HG02610 (cell line): Measurements from ENCODE around the gene UBE2Q1.

Source experiments
- ATAC-seq: cut with Tn5 transposase; IDR thresholded peaks from one replicate; pipeline ENCODE4 v1.9.1; 2021; ENCODE audit warnings: mild to moderate bottlenecking, moderate library complexity; ENCODE audit not compliant: unreplicated experiment

The UBE2Q1 gene

DNA sequence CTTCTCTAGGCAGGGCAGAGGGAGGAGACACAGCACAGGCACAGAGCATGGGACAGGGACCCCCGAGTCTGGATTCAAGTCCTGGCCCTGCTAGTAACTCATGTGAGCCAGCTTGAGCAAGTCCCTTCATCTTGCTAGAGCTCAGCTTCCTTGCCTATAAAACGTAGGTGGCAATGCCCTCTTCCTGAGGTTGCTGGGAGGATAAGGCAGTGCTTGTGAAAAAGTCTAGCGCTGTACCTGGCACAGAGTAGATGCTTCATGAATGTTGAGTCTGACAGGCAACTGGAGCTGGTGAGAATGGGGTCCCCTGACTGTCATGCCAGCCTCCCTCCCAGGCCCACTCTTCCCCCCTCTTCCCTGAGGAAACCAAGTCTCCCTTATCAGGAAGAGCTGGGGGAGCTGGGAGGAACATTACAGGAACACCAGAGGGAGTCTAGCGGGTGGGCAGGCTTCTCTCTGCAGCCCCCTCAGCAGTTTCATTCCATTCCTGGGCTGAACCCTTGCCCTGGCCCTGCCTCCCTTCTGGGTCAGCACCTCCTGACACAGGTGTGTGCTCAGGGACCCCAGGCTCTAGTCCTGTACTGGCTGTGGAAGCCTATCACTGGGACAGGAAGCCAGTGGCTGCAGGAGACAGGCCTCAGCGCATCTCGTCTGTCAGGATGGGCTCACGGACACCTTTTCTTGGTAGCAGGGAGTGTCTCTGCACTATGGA is 19.0 kb upstream of the UBE2Q1 start:
- no peak for ATAC-seq

DNA sequence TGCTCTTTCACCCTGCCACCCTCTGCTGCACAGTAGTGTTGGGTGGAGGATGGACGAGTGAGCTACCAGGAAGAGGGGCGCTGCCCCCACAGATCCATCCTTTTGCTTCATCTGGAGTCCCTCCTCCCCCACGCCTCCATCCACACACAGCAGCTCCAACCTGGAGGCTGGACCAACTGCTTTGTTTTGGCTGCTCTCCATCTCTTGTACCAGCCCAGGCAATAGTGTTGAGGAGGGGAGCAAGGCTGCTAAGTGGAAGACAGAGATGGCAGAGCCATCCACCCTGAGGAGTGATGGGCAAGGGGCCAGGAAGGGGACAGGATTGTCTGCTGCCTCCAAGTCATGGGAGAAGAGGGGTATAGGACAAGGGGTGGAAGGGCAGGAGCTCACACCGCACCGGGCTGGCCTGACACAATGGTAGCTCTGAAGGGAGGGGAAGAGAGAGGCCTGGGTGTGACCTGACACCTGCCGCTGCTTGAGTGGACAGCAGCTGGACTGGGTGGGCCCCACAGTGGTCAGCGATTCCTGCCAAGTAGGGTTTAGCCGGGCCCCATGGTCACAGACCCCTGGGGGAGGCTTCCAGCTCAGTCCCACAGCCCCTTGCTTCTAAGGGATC is 17.6 kb upstream of the UBE2Q1 start:
- ATAC-seq = no peak

DNA sequence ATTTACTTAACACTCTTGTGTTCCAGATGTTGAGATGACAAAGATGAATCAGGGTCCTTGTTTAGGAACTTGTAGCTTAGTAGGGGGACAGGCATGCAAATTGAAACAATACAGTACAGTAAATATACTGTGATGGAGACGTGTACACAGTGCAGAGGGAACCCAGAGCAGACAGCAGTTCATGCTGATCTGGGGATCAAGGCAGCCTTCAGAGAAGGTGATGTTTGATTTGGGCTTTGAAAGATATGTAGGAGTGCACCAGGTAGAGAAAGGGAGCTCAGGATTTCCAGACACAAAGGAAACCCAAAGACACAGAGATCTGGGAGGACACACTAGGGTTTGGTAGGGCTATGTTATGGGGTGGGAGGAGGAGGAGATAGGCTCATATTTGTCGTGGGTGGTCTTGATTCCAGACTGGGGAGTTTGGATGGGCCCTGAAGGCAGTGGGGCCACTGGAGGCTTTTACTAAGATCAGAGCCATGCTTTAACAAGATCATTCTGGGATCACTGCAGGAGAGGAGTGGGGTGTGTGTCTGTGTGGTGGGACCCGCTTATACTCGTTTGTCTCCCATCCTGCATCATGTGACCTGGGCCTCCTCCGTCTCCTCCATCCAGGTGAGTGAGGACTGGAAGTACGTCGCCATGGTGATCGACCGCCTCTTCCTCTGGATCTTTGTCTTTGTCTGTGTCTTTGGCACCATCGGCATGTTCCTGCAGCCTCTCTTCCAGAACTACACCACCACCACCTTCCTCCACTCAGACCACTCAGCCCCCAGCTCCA is 16.9 kb upstream of the UBE2Q1 start:
- no peak for ATAC-seq

DNA sequence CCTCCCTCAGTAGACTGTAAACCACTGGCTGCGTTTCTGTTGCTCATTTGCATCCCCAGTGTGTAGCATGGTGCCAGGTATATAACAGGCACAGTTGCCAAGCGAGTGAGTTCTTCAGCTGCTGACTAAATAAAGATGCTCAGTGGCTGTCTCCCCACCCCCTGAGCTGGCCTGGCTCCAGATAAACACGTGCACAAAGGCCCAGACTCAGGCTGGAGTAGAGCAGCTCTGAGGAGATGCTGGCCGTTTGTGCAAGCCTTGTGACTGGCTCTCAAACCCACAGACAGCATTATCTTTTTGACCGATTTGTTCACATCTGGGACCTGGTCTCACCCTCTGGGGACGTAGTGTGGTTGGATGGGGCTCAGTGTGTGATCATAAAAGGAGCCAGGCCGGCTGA is 16.3 kb upstream of the UBE2Q1 start:
- no peak for ATAC-seq

DNA sequence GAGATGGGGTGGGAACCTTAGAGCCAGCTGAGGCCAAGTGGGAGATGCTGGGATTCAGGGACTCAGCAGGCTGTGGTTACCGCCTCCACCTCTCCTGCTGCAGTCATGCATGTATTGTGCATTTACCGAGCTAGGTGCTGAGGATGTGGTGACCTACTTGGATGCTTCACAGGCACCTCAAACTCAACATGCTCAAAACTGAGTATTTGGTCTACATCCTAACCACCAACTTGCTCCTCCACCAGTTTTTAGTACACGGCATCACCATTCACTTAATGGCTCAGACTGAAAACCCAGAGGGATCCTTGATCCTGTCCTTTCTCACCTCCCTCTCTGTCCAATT is 14.7 kb upstream of the UBE2Q1 start:
- no peak for ATAC-seq

DNA sequence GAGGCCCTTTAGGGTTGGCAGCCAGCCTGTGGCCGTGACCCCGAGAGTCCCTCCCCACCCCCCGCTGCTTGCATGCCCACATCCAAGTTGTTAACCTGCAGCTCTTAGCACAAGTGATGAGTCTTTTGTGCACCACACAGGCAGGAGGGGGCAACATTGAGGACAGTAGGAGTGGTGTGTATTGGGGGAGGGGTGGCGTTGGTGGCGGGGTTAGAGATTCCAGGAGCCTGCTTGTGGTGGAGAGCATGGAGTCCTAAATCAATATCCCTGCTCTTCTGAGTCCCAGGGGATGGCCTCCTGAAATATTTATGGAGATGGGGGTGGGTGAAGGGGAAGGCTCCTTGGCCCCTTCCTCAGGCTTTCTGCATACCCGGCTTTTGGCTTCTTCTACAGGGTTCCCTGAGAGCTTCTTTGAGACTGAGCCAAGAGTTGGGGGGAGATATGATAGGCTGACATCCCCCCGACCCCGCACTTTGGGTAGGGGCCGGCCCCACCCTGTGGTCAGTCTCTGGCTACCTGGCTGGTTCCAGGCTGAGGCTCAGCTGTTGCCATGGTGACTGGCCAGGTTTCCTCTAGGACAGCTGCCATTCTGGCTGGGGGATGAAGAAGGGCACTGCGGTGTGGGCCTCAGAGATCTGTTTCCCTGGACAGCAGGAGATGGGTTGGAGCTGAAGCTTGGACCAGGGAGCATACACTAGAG is 14.2 kb upstream of the UBE2Q1 start:
- ATAC-seq = no peak

DNA sequence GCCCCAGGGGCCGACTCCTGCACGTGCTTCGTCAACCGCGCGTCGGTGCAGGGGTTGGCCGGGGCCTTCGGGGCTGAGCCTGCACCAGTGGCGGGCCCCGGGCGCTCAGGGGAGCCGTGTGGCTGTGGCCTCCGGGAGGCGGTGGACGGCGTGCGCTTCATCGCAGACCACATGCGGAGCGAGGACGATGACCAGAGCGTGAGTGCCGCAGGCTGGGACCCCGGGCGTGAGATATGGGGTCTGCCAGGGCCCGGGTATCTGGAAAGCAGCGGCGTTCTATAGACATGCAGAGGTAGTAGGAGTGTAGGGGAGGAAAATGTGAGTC is 13.5 kb upstream of the UBE2Q1 start:
- ATAC-seq = no peak

DNA sequence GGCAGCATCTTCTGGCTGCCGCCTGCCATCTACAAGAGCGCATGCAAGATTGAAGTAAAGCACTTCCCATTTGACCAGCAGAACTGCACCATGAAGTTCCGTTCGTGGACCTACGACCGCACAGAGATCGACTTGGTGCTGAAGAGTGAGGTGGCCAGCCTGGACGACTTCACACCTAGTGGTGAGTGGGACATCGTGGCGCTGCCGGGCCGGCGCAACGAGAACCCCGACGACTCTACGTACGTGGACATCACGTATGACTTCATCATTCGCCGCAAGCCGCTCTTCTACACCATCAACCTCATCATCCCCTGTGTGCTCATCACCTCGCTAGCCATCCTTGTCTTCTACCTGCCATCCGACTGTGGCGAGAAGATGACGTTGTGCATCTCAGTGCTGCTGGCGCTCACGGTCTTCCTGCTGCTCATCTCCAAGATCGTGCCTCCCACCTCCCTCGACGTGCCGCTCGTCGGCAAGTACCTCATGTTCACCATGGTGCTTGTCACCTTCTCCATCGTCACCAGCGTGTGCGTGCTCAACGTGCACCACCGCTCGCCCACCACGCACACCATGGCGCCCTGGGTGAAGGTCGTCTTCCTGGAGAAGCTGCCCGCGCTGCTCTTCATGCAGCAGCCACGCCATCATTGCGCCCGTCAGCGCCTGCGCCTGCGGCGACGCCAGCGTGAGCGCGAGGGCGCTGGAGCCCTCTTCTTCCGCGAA is 12.9 kb upstream of the UBE2Q1 start:
- ATAC-seq = no peak

DNA sequence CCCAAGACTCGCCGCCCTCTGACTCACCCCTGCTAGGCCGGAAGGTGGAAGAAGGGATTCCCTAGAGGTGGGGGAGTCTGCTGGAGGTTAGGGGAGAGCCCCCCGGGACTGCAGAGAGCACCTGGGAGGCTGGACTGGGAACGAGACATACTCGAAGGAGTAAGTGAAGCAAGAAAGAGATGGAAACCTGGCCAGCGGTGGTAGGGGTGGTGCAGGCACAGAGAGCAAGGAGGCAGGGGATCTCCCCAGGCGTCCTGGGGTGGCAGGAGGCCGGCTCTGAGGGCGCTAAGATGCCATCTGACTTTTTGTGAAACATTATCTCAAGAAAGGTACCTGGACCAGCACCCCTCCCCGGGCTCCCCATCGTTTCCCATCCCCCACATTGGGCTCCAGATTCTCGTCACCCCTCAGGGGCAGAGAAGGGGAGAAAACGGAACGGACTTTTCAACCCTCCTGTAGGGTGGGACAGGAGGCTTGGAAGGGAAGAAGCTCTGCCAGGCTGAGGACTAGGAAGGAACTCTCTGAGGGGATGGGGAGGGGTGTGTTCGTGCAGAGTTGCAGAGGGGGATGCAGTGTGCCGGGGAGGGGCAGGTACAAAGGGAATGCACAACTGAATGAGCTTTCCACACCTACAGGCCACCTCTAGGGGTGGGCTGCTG is 9.8 kb upstream of the UBE2Q1 start:
- ATAC-seq = no peak

DNA sequence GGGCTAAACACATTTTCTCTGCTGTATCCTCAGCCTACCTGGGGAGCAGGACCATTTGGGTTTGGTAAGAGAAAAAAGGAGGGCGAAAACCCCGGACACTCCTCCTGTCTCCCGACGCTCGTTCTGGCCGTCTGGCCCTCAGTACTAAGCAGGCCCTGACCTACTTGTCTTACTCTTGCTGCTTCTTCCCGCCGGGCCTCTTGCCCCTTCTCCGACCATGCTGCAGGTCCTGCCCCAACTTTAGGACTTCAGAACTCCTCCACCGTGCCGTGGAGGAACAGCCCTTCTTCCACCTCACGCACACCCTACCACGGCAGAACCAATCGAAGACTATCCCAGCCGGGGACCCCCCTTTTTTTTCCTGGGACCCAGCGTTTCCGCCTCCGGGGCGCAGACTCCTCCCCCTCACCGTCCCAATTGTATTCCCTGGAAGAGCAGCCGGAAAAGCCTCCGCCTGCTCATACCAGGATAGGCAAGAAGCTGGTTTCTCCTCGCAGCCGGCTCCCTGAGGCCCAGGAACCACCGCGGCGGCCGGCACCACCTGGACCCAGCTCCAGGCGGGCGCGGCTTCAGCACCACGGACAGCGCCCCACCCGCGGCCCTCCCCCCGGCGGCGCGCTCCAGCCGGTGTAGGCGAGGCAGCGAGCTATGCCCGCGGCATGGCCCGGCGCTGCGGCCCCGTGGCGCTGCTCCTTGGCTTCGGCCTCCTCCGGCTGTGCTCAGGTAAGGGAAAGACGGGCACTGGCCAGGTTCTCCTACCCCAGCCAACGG is 9.1 kb upstream of the UBE2Q1 start, which contains the start of gene CHRNB2:
TSS of gene CHRNB2 (plus strand) at position 393 of the 771 bp plus-strand sequence. CDS start at position 660, 267 bp downstream.
- no peak for ATAC-seq

DNA sequence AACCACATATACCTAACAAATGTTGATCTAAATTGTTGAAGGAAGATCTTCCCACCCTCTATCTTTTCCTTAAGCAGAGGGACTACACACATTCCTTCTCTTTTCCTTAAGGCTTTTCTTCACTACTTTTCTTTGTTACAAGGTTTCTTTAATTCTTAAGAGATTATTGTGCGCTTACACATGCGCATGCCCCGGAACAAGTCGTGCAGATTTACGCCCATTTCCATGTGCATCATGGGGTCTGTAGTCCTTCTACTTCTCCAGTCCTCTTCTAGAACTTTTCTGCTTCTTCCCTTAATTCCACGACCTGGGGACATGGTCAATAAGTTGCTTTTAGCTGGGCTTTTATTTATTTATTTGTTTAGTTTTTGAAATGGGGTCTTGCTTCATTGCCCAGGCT is 7.4 kb upstream of the UBE2Q1 start:
- ATAC-seq = no peak

DNA sequence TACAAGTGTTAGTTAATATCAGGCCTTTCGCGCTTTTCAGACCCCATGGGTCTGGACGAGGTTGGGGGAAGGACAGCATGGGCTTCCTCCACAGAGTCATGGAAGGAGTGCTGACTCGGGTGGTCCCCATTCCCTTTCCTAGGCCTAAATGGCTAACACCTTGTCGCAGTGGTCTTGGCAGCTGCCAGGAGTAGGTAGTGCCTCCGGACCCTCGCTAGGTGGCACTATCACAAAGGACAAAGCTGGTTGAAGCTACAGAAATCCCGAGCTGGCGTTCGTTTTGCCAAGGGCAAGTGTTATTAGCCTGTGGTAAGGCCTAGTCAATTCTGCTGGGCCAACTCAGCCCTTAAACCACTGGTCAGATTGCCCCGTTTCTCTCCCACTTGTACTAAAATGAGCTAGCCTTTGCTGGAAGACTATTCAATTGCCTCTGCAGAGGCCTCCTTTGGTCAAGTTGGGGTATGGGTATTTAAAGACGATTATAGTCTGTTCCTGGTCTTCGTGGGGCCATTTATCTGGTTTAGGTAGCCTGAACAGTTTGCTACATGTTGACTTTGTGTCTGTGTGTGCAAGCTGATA is 1.1 kb upstream of the UBE2Q1 start:
- peak; percentile 35 for ATAC-seq

DNA sequence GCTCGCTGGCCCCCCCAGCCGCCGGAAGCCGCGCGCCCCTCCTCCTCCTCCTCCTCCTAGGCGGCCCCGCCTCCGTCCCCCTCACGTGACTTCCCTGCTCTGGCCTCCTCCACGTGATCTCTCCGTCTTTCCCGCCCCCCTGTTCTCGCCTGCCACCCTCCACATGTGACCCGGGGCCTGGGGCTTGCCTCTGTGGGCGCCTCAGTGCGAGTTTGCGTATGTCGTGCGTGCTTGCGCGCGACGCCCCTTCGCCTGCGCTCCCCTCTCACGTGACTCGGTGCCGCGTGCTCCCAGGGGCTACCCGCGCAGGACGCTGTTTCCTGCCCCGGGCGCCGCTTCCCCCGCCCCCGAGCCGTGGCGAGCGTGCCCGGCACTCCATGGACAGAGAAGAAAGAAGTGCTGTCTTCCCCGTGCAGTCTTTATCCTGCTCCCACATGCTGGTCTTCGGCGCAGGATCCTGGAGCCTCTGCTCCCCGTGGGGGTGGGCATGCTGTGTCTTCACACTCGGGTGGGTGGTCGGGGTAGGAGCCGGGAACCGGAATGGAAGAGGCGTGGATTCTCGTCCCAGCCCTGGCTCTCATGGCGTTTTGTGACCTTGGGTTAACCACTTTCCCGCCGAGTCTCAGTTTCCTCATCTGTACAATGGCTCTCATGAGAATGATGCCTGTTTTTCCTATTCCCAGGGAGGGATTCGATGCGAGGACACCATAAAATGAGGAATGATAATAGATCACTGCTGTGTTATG is 431 bp upstream of the UBE2Q1 start:
- ATAC-seq = peak; percentile 89

DNA sequence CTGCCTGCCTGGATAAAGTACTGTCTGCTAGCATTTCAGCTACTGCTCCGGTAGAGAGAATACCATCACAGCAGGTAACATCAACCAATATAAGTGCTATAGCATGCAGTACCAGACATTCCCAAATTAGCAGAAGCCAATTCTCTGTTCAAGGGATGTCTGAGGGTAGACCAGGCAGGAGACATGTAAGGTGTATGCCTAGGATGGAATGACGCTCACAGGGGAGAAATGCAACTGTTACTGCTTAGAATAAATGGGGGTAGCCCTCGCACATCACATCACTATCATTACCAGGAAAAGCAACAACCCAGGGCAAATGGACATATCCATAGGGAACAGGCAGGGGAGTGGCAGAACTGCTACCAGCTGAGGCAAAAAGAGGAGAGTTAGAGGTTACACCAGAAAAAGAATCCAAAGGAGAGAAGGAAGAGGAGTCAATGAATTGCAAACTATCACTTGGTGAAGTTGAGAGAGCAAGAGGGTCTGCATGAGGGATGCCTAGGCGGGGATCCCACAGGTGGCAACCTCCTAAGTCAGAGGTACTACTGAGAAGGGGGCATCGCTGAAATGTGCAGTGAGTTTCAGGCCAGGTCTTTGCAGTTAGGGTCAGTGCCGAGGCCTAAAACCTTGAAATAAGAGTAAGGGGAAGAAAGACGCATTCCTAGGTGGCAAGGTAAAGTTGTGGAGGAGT is 1.1 kb downstream of the UBE2Q1 start:
- no peak for ATAC-seq

DNA sequence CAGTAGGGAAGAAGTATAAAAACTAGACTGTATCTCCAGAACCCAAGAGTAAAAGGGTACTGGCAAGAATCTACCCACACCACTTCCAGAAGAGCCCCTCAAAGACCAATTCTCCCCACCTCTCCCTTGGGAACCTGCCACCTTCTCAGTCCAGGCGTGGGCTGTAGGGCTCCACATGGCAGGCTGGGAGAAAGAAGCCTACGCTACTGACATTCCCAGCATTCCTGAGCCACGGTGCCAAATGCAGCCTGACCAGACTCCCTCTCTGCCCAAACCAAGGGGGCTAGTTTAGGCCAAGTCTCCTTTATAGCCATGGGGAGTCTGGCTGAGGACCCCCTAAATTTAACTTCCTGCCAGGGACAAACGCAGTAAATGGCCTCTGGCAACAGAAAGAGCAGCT is 2.0 kb downstream of the UBE2Q1 start:
- no peak for ATAC-seq

DNA sequence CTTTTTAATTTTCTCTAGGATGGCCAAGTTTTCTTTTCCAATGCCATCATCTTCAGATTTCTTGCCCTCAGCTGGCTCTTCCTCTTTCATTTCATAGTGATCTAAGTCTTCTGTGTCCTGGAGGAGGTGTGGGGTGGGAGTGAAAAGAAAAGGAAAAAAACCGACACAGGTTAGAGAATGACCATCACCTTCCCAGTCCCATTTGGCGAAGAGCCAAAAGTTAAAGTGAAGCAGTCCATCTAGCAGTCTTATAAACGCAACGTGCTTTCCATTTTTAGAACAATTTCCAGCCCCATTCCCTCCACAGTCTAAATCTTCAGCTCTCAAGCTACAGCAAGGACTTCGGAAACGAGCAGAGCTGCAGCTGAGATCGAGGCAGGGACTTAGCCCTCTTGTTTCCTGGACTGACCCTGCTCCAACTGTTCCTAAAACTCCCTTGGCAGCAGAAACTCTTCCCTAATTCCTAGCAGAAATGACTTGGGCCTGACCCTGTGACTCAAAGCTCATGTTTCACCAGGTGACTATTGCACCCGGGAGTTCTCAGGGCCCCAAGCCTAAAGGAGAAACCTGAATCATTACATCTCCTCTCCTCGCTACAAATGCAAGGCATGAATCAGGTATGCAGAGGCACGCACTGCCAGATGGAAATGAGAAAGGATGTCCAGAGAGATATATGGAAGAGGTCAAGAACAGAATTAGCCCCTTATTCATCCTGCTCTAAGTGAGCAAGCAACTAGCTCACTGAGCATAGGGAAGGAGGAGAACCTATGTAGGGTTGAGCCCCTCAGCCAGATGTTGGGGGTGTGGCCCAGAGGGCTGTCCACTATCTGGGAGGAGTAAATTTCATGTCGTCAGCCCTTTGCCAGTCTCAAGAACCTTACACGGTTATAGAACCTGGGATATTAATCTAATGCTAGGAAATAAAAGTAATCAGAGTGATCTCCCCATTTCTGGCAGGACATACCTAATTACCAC is 5.1 kb downstream of the UBE2Q1 start:
- no peak for ATAC-seq

DNA sequence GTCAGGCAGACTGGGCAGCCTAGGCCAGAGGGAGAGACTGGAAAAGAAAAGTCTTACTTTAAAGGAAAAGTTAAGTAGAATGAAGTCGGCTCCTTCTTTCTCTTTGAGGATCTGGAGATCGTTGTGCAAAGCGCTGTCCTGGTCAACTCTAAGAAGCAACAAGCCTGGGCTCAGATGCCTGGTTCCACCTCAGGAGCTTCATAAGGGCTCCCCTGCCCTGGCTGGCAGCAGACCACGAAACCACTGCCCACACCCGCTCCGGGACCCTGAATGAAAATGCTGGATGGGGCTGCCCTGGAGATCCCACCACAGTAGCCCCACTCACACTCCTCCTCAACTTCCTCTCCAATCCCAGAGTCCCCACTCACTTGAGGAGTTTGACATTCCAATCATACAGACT is 6.4 kb downstream of the UBE2Q1 start:
- ATAC-seq = no peak
